Tibial nerve (tissue), 4 donors: ENCODE results near the gene NSUN6. TPM values are rescaled to one million over a fixed set of nuclear protein-coding genes. Genes with fewer than 3 reads are reported as not detected.

Experiments
- DNase-seq, 2 donors: peaks; one replicate each; pipeline ENCODE4 v3.0.0-alpha.2; 2019; ENCODE audit warnings: low spot score in 2 of 2
- H3K27ac ChIP-seq, 4 donors: fragments of 200-600 bp; sonication (generic) in 3 of 4; one replicate each; pipeline ENCODE4 v1.5.1; 2017 to 2019; ENCODE audit warnings: mild to moderate bottlenecking in 1 of 4
- H3K27me3 ChIP-seq, 2 donors: fragments of 200-600 bp; sonication (generic) in 1 of 2; one replicate each; pipeline versions ENCODE4 v1.5.1 to v1.6.0; 2017 to 2019
- H3K36me3 ChIP-seq, 3 donors: fragments of 200-600 bp; sonication (generic); one replicate each; pipeline ENCODE4 v1.5.1; 2018 to 2019
- H3K4me1 ChIP-seq, 4 donors: fragments of 200-600 bp; sonication (generic) in 3 of 4; one replicate each; pipeline ENCODE4 v1.5.1; 2017 to 2019
- H3K4me3 ChIP-seq, 4 donors: fragments of 200-600 bp; sonication (generic) in 3 of 4; one replicate each; pipeline ENCODE4 v1.5.1; 2017 to 2019; ENCODE audit warnings: mild to moderate bottlenecking in 1 of 4, moderate library complexity in 1 of 4
- H3K9me3 ChIP-seq, 4 donors: fragments of 200-600 bp; sonication (generic) in 3 of 4; one replicate each; pipeline ENCODE4 v1.5.1; 2017 to 2019
- EP300 ChIP-seq, 2 donors: sonication (generic); formaldehyde crosslinking; IDR thresholded peaks; one replicate each; pipeline ENCODE4 v1.6.1; 2017; ENCODE audit warnings: antibody characterized with exemption in 2 of 2, mild to moderate bottlenecking in 1 of 2
- POLR2A ChIP-seq, 2 donors: fragments of 450-650 bp; IDR thresholded peaks; one replicate each; pipeline ENCODE4 v1.6.1; 2017; ENCODE audit warnings: antibody characterized with exemption in 2 of 2, mild to moderate bottlenecking in 2 of 2, moderate library complexity in 2 of 2
- WGBS, 2 donors: methylation state at CpG; one replicate each; pipeline ENCODE4 v1.1.5; 2018; 5-methylcytosine and 5-hydroxymethylcytosine counted together
- total RNA-seq, 4 donors: library from RNA; depleted of rRNA; stranded (reverse); fragments of >200 nt; gene quantifications; one replicate each; pipeline ENCODE4 v1.1.0, GENCODE V29; 2016
- TF ChIP-seq, protein P1 (sequence below), 5 experiments: fragments of 200-600 bp in 3 of 5; fragments of 450-650 bp in 2 of 5; sonication (generic) in 3 of 5; IDR thresholded peaks; one replicate each; pipeline ENCODE4 v1.5.1; 2016 to 2019; ENCODE audit warnings: antibody characterized with exemption in 5 of 5, mild to moderate bottlenecking in 3 of 5, moderate library complexity in 2 of 5

NSUN6 gene
- total RNA-seq, 4 donors from 2014 or later = 15.6 to 30.6 (median 24.7) TPM

GRCh38 chr10:18567343-18567856 lies 84.0 kb downstream of the NSUN6 start:
- Histone ChIP-seq H3K4me3 (no peak overlapping the region), H3K27ac (no peak overlapping the region), H3K9me3 (peaks cover 0 to 31% (median 0%) of the 10 kb centered on the region in 4 donors), H3K27me3 (no peaks in the 10 kb centered on the region), H3K4me1 (no peaks in the 10 kb centered on the region), H3K36me3 (peaks cover 0 to 24% (median 0%) of the 10 kb centered on the region in 3 donors)
- TF ChIP-seq, protein P1, sequence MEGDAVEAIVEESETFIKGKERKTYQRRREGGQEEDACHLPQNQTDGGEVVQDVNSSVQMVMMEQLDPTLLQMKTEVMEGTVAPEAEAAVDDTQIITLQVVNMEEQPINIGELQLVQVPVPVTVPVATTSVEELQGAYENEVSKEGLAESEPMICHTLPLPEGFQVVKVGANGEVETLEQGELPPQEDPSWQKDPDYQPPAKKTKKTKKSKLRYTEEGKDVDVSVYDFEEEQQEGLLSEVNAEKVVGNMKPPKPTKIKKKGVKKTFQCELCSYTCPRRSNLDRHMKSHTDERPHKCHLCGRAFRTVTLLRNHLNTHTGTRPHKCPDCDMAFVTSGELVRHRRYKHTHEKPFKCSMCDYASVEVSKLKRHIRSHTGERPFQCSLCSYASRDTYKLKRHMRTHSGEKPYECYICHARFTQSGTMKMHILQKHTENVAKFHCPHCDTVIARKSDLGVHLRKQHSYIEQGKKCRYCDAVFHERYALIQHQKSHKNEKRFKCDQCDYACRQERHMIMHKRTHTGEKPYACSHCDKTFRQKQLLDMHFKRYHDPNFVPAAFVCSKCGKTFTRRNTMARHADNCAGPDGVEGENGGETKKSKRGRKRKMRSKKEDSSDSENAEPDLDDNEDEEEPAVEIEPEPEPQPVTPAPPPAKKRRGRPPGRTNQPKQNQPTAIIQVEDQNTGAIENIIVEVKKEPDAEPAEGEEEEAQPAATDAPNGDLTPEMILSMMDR (IDR thresholded peaks at IDR 0.05) = no peak
- TF ChIP-seq EP300 (IDR thresholded peaks at IDR 0.05) (no peak), POLR2A (IDR thresholded peaks at IDR 0.05) (no peak)
- no peak for DNase-seq
- WGBS, 2 donors = 97 to 98% methylated on average over 3 of the region's 3 CpGs

- WGBS, 2 donors = 91 to 94% methylated on average over 4 of the region's 4 CpGs
- Histone ChIP-seq H3K27ac (no peak overlapping the region), H3K4me1 (no peaks in the 10 kb centered on the region), H3K36me3 (peaks cover 0 to 34% (median 0%) of the 10 kb centered on the region in 3 donors), H3K27me3 (no peaks in the 10 kb centered on the region), H3K9me3 (peaks cover 0 to 31% (median 0%) of the 10 kb centered on the region in 4 donors), H3K4me3 (no peak overlapping the region)
- no peak for TF ChIP-seq POLR2A (IDR thresholded peaks at IDR 0.05)
- no peak for TF ChIP-seq EP300 (IDR thresholded peaks at IDR 0.05)
- TF ChIP-seq, protein P1 (IDR thresholded peaks at IDR 0.05) = no peak
- no peak for DNase-seq
These were observed 85.2 kb downstream of the NSUN6 start for GRCh38 chr10:18566177-18566576.

DNA sequence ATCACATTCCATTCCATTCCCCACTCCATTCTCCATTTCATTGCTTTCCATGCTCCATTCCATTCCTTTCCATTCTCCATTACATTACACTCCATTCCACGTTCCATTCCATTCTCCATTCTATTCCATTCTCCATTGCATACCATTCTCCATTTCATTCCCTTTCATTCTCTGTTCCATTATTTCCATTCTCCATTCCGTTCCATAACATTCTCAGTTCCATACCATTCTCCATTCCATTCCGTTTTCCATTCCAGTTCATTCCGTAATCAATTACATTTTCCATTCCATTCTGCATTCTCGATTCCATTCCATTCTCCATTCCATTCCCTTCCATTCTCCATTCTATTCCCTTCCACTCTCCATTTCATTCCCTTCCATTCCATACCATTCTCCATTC lies 86.4 kb downstream of the NSUN6 start:
- Histone ChIP-seq H3K4me1 (no peaks in the 10 kb centered on the region), H3K27me3 (no peaks in the 10 kb centered on the region), H3K4me3 (no peak overlapping the region), H3K27ac (no peak overlapping the region), H3K9me3 (peaks cover 0 to 31% (median 0%) of the 10 kb centered on the region in 4 donors), H3K36me3 (peaks cover 0 to 43% (median 0%) of the 10 kb centered on the region in 3 donors)
- DNase-seq = no peak
- no peak for TF ChIP-seq EP300 (IDR thresholded peaks at IDR 0.05)
- no peak for TF ChIP-seq POLR2A (IDR thresholded peaks at IDR 0.05)
- TF ChIP-seq, protein P1 (IDR thresholded peaks at IDR 0.05) = no peak
- WGBS, 2 donors = 98% methylated on average over 5 of the region's 5 CpGs

DNA sequence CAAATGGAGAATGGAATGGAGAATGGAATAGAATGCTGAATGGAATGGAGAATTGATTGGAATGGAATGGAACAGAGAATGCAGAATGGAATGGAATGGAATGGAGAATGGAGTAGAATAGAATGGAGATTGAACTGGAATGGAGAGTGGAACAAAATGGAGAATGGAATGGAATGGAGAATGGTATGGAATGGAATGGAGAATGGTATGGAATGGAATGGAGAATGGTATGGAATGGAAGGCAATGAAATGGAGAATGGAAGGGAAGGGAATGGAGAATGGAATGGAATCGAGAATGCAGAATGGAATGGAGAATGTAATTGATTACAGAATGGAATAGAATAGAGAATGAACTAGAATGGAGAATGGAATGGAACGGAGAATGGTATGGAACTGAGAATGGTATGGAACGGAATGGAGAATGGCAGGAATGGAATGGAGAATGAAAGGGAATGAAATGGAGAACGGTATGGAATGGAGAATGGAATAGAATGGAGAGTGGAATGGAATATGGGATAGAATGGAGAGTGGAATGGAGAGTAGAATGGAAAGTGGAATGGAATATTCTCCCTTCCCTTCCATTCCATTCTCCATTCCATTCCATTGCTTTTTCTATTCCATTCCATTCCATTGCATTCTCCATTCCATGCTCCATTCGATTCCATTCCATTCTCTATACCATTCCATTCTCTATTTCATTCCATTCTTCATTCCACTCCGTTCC lies 88.2 kb downstream of the NSUN6 start:
- WGBS, 2 donors = 96 to 97% methylated on average over 6 of the region's 6 CpGs
- no peaks in the 10 kb centered on the region for H3K27me3 ChIP-seq
- no peaks in the 10 kb centered on the region for H3K4me1 ChIP-seq
- H3K9me3 ChIP-seq = peaks cover 0 to 28% (median 0%) of the 10 kb centered on the region in 4 donors
- no peak overlapping the region for H3K4me3 ChIP-seq
- no peak overlapping the region for H3K27ac ChIP-seq
- no peak for TF ChIP-seq POLR2A (IDR thresholded peaks at IDR 0.05)
- no peak for TF ChIP-seq EP300 (IDR thresholded peaks at IDR 0.05)
- TF ChIP-seq, protein P1 (IDR thresholded peaks at IDR 0.05) = no peak
- H3K36me3 ChIP-seq = peaks cover 0 to 61% (median 0%) of the 10 kb centered on the region in 3 donors
- DNase-seq = no peak

GRCh38 chr10:18561861-18562551 lies 89.4 kb downstream of the NSUN6 start:
- TF ChIP-seq, protein P1 (IDR thresholded peaks at IDR 0.05) = no peak
- TF ChIP-seq POLR2A (IDR thresholded peaks at IDR 0.05) (no peak), EP300 (IDR thresholded peaks at IDR 0.05) (no peak)
- H3K4me3 ChIP-seq = no peak overlapping the region
- no peak for DNase-seq
- H3K27ac ChIP-seq = no peak overlapping the region
- no peaks in the 10 kb centered on the region for H3K27me3 ChIP-seq
- peaks cover 0 to 23% (median 0%) of the 10 kb centered on the region in 4 donors for H3K9me3 ChIP-seq
- H3K36me3 ChIP-seq = peaks cover 0 to 73% (median 0%) of the 10 kb centered on the region in 3 donors
- 95 to 96% methylated on average over 8 of the region's 8 CpGs for WGBS, 2 donors
- no peaks in the 10 kb centered on the region for H3K4me1 ChIP-seq
